NCI-H2171 treated with DMSO at 0.1 percent for 48 hours (cell line): Measurements from ENCODE around the gene SASH3.

ENCODE experiments used
- DNase-seq: peaks from one replicate; lab custom pipeline; 2025; lab: John Stamatoyannopoulos, UW

SASH3 gene

DNA sequence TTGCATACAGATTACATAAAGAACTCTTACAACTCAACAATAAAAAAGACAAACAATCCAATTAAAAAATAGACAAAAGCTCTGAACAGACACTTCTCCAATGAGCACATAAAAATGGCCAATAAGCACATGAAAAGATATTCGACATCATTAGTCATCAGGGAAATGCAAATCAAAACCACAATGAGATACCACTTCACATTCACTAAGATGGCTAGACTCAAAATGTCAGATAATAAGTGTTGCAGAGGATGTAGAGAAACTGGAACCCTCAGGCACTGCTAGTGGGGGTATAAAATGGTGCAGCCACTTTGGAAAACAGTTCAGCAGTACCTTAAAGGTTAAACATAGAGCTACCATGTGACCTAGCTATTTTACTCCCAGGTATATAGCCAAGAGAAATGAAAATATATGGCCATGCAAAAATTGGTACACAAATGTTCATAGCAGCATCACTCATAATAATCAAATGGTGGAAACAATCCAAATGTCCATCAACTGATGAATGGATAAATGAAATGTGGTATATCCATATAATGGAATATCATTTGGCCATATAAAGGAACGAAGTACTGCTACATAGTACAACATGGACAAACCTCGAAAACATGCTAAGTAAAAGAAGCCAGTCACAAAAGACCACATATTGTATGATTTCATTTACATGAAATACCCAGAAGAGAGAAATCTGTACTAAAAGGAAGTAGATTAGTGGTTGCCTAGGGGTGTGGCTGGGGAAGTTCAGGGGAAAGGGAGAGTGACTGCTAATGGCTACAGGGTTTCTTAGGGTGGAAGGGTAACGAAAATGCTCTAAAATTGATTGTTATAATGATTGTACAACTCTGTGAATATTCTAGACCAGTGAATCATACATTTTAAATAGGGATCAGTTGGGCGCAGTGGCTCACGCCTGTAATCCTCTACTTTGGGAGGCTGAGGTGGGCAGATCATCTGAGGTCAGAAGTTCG, 29.4 kb downstream of the SASH3 start:
- no peak for DNase-seq

DNA sequence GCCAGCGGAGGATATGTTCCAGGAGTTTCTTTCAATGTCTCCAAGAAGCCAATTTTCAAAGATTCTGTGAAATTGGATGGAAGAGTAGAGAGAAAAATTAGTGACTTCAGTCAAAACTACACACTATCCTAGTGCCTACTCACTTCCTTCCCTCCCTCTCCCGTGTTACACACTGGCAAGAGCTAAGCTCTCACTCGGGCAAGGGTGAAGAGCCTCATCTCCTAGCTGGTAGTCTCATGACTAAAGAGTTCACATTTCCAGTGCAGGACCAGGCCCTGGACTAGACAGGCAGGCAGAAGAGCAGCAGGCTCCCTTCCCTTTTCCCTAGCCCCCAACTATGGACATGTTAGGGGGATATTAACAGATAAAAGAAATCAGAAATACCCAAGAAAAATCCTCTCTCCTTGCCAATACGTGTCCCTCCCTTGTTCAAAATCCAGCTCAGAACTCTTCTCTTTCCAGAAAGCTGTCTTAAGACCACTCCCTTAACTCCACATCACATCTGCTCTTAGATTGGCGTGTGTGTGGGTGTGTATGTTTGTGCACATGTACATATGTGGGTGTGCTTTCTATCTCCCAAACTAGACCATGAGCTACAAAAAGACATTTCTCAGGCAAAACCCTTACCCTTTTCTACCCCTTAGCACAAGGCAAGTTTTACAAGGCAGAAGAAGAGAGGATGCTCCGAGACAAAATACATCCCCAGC, 34.1 kb downstream of the SASH3 start:
- DNase-seq: no peak

DNA sequence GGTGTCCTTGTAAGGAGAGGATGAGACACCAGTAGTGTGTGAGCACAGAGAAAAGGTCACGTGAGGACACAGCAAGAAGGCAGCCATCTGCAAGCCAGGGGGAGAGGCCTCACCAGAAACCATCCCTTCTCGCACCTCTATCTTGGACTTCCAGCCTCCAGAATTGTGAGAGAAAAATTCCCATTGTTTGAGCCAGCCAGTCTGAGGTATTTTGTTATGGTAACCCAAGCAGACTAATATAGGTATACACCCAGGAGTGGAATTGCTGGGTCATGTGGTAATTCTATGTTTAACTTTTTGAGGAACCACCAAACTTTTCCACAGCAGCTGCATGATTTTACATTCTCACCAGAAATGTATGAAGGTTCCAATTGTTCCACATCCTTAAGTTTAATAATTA, 38.4 kb downstream of the SASH3 start:
- no peak for DNase-seq

- DNase-seq: peak; percentile 3
Observed at GRCh38 chrX:129823115-129823514, 43.4 kb downstream of the SASH3 start.

DNA sequence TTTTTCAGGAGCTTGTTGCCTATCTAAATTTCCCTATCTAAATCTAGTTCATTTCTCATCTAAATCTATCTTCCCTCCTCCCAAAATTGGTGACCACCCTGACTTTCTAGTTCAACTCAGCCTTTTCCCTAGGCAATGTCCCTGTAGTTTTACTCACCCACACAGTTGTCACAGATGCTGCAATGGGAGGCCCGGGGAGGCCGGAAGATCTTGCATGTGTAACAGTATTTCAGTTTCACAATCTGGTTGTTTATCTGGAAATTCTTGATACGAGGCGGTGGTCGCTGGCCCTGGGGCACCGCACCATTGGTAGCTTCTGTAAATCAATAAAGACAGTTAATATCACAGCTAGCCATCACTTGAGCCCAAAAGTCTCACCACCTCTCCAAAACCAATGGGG, 43.8 kb downstream of the SASH3 start:
- DNase-seq: no peak

DNA sequence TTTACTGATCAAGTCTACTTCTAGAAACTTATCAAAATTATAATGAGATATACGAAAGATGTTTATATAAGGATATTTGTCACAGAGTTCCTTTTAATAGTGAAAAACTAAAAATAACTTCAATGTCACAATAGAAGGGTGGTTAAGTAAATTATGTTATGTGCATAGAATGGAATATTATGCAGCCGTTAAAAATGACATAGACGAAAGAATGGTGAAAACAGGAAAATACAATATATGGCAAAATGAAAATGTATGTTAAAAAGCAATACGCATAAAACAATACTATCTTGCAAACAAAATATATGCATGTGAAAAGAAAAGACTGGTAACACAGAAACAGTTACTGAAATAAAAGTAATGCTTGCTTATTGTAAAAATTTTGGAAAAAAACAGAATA, 44.9 kb downstream of the SASH3 start:
- no peak for DNase-seq

- no peak for DNase-seq
Observed at GRCh38 chrX:129825746-129826505, 46.2 kb downstream of the SASH3 start.

GRCh38 chrX:129830494-129830893, 50.7 kb downstream of the SASH3 start:
- no peak for DNase-seq

DNA sequence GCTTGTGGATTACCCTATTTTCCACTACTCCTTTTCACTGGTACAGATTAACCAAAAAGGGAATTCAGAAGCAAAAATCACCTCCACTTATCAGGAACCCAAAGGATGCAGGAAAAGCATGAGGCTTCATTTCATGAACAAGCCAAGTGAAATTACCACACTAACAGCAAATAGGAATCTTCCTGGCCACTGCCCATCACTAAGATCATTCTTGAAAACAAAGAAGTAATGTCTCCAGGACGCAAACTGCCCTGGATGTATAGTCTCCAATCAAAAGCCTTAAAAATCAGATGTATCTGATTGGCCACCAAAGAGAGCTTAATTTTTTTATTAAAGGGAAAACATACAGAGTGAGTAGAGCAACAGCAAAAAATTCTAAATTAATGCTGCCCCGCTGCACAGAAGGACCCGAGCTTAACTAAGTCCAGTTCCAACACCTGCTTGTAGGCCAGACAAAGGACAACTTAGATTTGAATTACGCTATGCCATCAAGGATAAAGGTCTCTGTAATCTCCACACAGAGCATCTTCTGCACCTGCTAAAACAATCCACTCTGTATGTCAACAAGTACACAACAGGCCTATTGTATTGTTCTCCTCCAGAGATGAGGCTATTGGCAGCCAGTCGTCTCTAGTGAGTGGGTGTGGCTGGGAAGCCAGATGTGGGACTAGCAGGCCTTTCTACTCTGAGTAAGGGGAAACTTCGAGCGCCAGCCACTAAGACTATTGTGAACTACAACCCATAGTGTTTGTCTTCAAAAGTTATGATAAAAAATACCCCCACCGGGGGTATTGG, 51.5 kb downstream of the SASH3 start:
- DNase-seq: no peak

DNA sequence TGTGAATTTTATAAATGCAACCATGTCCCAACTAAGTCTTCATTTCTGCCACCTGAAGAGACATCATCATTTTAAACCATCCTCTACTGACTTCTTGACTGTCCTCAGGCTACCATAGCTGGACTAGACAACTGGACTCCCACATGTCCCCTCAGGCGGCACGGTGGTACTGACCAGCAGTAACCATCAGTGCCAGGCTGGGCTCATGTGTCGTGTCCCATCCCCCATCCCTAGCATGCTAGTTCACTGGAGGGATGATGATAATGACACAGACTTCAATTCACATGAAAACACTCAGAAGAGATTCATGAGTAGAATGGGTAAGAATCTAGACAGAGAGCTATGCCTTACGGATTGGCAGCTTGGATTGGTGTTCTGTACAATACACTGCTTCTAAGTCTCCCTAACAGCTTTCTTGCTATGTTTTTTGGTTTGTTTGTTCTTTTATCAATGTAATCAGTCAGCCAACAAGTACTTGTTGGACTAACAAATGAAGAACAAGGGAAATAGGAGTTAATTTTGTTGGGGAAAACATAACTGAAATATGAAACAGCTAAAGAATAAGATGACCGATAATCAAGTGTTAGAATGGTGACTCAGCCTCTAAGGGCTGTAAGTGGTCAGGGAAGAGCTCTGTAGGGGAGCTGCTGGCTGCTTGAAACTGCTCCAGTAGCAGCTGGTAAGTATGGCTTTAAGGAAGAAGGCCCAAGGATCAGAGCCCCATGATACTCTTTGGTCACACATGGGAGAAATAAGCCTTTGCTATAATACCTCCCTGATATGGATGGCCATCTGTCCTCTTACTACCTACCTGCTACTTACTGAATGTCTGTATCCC, 53.6 kb downstream of the SASH3 start:
- DNase-seq: no peak

GRCh38 chrX:129836827-129837226, 57.1 kb downstream of the SASH3 start:
- no peak for DNase-seq

GRCh38 chrX:129840344-129840743, 60.6 kb downstream of the SASH3 start:
- no peak for DNase-seq

GRCh38 chrX:129842510-129843208, 62.9 kb downstream of the SASH3 start:
- DNase-seq: no peak

DNA sequence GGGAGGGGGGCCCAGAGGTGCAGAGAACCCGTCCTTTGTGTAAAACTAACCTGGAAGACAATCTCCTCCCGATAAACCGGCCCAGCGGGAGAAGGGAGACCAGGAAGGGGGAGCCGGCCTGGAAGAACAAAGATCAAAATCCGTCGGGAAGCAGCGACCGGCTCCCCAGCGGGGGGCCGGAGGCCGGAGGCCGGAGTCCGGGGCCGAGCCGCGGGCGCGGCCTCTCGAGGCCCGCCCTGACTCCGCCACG, 63.4 kb downstream of the SASH3 start:
- DNase-seq: no peak

DNA sequence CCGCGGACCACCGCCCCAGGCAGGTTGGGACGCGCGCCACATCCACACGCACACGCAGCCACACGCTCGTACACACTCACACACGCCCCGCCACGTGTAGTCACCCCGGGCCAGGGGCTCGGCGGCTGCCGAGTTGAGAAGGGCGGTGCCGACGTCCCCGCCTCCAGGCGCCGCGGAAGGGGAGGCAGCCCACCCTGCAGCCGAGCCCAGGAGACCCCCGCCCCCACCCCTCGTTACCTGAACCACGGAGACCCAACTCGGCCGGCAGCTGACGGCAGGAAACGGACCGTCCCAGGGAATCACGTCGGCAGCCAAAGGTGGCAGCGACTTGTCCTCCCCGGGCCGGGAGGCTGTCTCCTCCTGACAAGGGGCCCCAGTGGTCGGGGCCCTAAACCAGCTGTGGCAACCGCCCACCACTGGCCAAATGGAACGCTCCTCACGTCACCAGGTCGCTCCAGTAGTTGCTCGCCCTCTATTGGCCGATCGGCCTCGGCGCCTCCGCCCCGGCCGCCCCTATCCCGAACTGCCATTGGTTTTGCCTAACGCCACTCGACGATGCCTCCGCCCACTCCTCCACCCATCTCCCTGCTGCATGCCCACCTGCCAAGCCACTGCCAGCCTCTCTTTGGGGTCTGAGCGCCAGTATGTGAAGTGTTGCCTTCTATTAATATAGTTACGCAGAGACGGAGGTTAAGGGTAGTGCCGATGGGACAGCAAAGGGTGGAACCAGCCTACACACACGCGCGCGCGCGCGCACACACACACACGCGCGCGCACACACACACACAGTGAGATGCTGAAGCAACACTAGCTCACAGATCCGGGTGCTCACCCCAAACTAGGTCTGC, 63.9 kb downstream of the SASH3 start, which contains the start of gene ZDHHC9:
Gene ZDHHC9, minus strand, starts transcription at position 428 of the 848 bp plus-strand sequence. CDS start 1,941 bp downstream, outside the sequence.
- DNase-seq: peak; percentile 89
